ENCODE measurements around the gene TVP23B. TPM values are rescaled to one million over a fixed set of nuclear protein-coding genes. Genes with fewer than 3 reads are reported as not detected.

Gene TVP23B
- total RNA-seq, result 126 and 183 TPM in 2 replicates

DNA sequence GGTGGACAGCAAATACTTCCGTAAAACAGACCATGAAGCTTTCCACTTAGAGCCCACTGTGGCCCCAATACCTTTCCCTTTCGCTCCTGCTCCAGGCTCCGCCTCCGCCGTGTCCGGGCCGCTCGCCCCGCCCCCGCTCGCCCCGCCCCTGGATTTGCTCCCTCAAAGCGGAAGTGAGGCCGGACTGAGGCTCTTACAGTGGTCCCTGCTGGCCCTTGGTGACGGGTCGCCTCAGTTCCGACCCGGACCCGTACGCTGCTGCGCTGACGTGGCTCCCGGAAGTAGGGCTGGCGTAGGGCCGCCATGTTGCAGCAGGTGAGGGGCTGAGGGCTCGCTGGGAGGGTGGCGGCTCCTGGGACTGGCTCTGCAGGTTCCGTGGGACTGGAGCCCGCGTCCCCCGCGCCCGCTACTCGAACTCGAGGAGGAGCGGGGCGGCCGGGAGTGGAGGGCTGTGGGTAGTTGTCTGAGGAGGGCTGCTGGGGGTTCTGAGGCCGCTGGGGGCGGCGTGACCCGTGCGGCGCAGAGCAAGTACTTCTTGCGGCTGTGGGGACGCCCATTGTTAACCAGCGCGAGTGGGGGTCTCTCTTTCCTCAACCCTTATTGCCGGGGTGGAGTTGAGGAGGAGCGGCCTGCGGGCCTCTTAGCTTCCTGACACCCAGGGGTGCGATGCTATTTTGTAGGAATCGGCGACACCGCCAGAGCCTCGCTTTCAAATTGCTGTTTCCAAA lies at the start of gene TVP23B:
Gene TVP23B (plus strand): TSS at position 193 of the 728 bp plus-strand sequence. CDS start 111 bp downstream, at position 304.

DNA sequence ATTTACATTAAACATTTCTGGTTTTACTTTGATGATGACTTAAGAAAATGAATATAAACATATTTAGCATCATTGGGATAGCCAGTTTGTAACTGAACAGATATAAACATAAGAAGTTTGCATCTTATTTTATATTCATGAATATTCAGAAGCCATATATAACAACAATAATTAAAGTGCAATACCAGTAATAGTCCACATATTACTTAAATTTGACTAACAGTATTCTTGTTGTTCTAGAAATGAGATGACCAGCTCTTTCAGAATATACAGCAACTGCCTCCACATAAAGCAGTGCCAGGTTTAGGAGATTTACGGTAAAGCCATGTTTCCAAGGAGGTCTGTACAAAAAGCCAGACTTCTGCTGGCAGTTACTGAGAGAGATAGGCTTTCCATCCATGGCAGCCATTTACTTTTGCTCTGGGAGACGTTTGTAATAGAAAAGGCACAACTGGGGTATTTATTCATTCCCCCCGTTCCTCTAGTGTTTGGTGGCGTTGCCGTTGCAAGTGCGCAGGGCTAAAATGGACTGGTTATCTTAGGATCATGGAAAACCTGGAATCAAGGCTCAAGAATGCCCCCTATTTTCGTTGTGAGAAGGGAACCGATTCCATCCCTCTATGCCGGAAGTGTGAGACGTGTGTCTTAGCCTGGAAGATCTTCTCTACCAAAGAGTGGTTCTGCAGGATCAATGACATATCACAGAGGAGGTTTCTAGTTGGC lies 37.1 kb upstream of the TVP23B start, which contains the start of gene FBXW10:
Gene FBXW10 (plus strand): TSS at position 356 of the 723 bp plus-strand sequence. CDS start 191 bp downstream, at position 547.

Other genes with a start within 250 kb of the TVP23B start
- not detected in 2 replicates for gene TBC1D28, start 136.8 kb upstream of the TVP23B start, total RNA-seq
- gene FOXO3B, start 98.9 kb upstream of the TVP23B start, total RNA-seq, result 2.1 and 3.0 TPM in 2 replicates
- gene FBXW10, start 37.1 kb upstream of the TVP23B start, total RNA-seq, result under 0.01 and 0.14 TPM in 2 replicates
- gene PRPSAP2, start 76.9 kb downstream of the TVP23B start, total RNA-seq, result 46.4 and 50.6 TPM in 2 replicates
- under 0.01 and 0.07 TPM in 2 replicates for gene SLC5A10, start 171.0 kb downstream of the TVP23B start, total RNA-seq
- 60.3 and 66.3 TPM in 2 replicates for gene FAM83G, start 223.6 kb downstream of the TVP23B start, total RNA-seq

All from nasal cavity respiratory epithelium epithelial cell of viscerocranial mucosa (primary cell).